Measurements from ENCODE around the gene ISG15. TPM values are rescaled to one million over a fixed set of nuclear protein-coding genes. Genes with fewer than 3 reads are reported as not detected.

The ISG15 gene
- total and polyA plus RNA-seq, 9 of the 15 experiments (the other 6 are each of a cell fraction or from before 2014, with no cell fraction given): 0.40 to 58.3 (median 12.2) TPM

- TF ChIP-seq TCF7L2 (IDR thresholded peaks at IDR 0.05; ENCODE audit: low read depth, low read length): no peak
- no peak for TF ChIP-seq GATAD2A (IDR thresholded peaks at IDR 0.05)
- no peak for TF ChIP-seq ZNF282 (CRISPR knock-in tag; IDR thresholded peaks at IDR 0.05)
- TF ChIP-seq BRD9 (IDR thresholded peaks at IDR 0.05; ENCODE audit: low read depth, partially characterized antibody): no peak
- TF ChIP-seq ATF6 (CRISPR knock-in tag; IDR thresholded peaks at IDR 0.05): no peak
- TF ChIP-seq VEZF1 (CRISPR knock-in tag; IDR thresholded peaks at IDR 0.05): peak; percentile 87
- TF ChIP-seq HDGF (IDR thresholded peaks at IDR 0.05): no peak
- no peak for TF ChIP-seq ZNF143 (CRISPR knock-in tag; IDR thresholded peaks at IDR 0.05)
- TF ChIP-seq CUX1 (CRISPR knock-in tag; IDR thresholded peaks at IDR 0.05): no peak
- no peak for TF ChIP-seq ZBTB8A (IDR thresholded peaks at IDR 0.05; ENCODE audit: partially characterized antibody)
- no peak for TF ChIP-seq NCOA4 (IDR thresholded peaks at IDR 0.05; ENCODE audit: partially characterized antibody)
- TF ChIP-seq RCOR1 (IDR thresholded peaks at IDR 0.05; ENCODE audit: borderline replicate concordance in 1 of 2, low read depth in 2 of 2, low read length in 2 of 2): no peak
- no peak for TF ChIP-seq GABPB1 (CRISPR knock-in tag; IDR thresholded peaks at IDR 0.05)
- TF ChIP-seq NR2F6 (CRISPR knock-in tag; IDR thresholded peaks at IDR 0.05): no peak
- no peak for TF ChIP-seq RAD51 (IDR thresholded peaks at IDR 0.05; ENCODE audit: borderline replicate concordance, low read depth)
- TF ChIP-seq ARID2 (IDR thresholded peaks at IDR 0.05): no peak
- no peak for TF ChIP-seq MED1 (CRISPR knock-in tag; IDR thresholded peaks at IDR 0.05; ENCODE audit: borderline replicate concordance)
- TF ChIP-seq ZBTB5 (IDR thresholded peaks at IDR 0.05): peak; percentile 75; the same call in 1 of the 2 replicates
These were observed 45.7 kb downstream of the ISG15 start (continued) for GRCh38 chr1:1058921-1059493.
